UCSD-AML1 (cell line): Measurements from ENCODE around the gene GDF2.

Experiments used
- DNase-seq: peaks from one replicate; lab custom pipeline; 2025; ENCODE audit not compliant: unreplicated experiment; lab: John Stamatoyannopoulos, UW

Gene GDF2

GRCh38 chr10:47322300-47323061 lies at the start of gene GDF2:
Gene GDF2, plus strand, starts transcription at chr10:47322454. Its CDS starts 215 bp downstream, at chr10:47322669.
- DNase-seq: no peak

DNA sequence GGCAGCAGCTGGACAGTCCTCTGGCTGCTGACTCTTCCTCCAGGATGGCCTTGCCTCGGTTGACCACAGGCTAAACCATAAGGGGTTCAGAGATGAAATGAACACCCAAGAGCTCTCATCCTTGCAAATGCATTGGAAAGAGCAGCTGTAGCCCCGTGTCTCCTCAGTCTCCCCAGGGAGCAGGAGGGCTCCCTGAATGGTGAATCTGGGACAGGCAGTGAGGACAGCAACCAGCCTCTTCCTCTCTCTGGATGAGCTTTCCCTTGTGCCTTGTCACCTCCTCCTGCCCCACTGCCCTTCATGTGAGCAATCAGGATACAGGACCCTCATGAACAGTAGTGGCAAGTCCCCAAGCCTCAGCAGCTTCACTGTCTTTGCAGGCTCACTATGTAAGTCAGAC lies 46.2 kb upstream of the GDF2 start:
- no peak for DNase-seq

- DNase-seq: no peak
These were observed 45.5 kb upstream of the GDF2 start for GRCh38 chr10:47276576-47277351.

- no peak for DNase-seq
These were observed 44.7 kb upstream of the GDF2 start for GRCh38 chr10:47277352-47278151.

DNA sequence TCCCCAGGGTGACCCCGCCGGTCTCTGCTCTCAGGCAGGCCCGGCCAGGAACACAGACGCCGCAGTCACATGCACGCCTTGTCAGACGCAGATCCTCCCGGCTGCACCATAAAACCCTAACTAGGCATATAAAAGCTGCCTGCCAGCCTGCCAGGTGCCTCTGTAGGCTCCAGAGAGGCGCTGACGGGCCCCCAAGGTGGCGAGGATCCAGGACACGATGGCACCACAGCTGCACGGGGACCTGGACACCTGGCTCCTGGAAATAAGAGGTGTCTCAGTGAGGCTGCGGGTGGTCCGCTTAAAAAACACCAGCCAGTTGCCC lies 44.1 kb upstream of the GDF2 start:
- DNase-seq: no peak

DNA sequence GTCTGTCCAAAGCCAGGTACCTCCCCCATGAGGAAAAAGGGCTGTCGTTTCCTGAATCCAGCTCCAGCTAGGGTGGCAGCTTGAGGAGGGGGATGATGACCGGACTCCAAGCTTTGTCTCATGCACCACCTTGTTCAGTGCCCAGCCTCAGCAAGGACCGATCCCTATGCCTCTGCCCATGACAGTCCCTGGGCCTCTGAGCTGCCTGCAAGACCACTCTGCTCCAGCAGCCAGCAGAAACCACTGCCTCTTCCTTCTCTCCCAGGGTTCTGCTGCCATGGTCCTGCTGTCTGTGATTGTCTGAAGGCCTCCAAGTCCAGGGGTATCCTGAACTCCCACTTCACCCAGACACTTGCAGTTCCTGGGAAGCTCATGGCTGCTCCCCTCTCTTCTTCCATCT lies 43.5 kb upstream of the GDF2 start:
- DNase-seq: no peak

DNA sequence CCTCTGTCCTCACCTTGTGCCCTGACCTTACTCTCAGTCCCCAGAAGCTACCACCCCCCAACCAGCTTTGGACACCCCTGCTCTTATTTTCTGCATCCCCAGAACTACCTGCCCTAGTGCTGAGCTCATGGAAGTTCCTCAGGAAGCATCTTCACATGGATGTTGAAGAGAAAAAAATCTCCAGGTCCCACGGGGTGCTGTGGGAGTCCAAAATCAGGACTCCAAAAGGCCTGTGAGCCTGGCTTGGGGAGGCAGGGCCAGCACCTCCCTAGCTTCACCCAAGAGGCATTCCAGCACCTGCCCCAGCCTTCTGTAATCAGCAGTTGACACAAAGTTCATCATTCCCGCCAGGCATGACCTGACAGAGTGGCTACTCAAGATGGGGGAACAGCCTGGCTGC lies 43.0 kb upstream of the GDF2 start:
- DNase-seq: no peak

- DNase-seq: no peak
These were observed 40.1 kb upstream of the GDF2 start for GRCh38 chr10:47282005-47282656.

DNA sequence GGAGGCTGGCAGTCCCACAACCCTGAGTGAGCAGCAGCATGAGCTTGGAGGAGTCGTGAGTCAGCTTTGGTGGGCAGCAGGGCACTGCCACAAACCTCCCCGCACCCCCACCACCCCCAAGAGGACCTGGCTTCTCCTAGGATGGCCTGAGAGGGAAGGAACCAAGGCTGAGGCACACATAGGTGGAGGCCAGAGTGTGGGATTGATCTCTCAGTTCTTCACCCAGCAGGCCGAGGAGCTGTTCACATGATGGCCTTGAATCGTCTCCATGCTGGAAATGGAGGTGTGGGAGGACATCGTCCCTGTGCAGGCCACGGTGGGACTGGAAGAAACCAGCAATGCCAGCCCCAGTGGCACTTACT lies 39.6 kb upstream of the GDF2 start:
- no peak for DNase-seq

DNA sequence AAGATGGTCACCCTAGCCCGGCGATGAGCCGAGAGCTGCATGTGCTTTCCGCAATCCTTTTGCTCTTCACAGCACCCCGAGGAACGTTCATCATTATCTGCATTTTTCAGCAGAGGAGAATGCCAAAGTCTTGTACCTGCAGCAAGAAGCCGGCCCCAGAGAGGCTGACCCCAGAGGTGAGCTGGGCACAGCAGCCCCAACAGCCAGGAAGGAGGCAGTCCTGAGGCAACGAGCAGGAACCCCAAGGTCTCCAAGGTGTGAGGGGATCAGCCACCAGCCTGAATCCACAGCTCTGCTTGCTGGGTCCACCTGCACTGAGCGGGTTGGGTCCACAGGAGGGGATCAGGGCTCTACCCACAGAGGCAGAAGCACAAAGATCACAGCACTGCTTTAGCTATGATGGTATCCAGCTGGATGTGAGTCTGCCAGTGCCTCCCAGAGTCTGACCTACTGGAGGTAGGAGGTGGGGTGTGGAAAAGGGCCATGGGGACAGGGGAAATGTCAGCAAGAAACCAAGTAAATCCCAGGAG lies 39.1 kb upstream of the GDF2 start:
- DNase-seq: no peak

DNA sequence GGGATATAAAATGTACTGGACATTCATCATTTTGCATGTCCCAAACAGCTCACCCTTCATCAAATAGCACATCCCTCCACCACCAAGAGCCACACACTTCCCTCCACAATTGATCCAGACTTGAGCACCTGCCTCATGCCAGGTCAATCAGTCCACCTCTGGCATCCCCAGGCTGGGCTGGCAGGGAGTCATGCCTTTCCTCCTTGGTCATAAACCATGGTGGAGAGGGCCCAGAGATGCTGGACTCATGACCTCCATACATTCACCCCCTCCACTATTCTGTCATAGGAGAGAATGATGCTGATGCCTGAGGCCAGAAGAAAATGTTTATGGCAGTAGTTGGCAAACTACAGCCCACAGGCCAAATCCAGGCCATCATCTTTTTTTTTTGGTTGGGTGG lies 38.4 kb upstream of the GDF2 start:
- no peak for DNase-seq

- no peak for DNase-seq
These were observed 36.7 kb upstream of the GDF2 start for GRCh38 chr10:47285381-47286115.

DNA sequence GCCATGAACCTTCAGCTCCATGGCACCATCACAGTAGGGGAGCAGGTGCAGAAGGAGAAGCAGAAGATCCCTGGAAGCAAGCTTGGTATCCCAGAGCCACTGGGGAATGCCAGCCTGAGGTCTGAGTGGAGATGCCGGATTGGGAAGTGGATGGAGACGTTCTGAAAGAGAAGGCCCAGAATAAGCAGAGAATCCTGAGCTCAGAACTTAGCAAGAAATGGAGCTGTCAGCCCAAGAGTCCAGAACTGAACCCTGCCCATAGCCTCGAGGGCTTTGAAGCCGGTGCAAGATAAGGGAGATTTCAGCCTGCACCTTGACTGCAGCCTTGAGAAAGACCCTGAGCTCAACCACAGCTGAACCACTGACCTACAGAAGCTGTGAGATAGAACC lies 36.1 kb upstream of the GDF2 start:
- no peak for DNase-seq

GRCh38 chr10:47286591-47287315 lies 35.5 kb upstream of the GDF2 start:
- no peak for DNase-seq

DNA sequence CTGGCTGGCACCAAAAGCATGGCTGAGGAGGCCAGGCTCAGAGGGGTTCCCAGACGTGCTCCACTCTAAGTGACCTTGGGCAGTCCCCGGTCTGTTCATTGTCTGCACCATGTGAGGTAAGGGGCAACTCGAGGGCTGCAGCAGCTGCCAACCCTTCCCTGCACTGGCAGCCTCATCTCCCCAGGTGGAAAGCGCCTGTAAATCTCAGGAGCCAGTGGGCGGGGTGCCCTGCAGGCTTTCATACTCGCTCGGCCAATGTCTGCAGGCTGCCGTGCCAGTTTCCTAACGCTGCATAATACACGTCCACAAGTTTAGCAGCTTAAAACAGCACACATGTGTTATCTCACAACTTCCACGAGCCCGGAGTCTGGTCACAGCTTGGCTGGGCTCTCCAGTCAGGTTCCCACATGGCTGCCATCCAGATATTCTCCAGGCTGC lies 34.9 kb upstream of the GDF2 start:
- no peak for DNase-seq

DNA sequence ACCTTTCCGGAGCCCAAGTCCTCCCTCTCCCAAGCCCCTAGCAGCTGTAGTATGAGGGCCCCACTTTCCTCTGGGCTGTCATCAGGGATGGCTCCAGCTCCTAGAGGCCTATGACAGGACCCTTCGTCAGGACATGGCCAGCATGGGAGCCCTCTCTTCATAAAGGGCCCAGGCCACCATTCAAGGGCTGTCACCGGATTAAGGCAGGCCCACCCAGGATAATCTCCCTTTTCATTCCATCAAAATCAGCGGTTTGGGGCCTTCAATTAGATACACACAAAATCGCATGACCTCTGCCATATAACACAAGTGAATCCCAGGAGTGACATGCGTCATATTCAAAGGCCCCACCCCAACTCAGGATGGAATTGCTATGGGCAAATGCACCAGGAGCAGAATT lies 34.4 kb upstream of the GDF2 start:
- DNase-seq: no peak

GRCh38 chr10:47288236-47288635 lies 34.0 kb upstream of the GDF2 start:
- DNase-seq: no peak

DNA sequence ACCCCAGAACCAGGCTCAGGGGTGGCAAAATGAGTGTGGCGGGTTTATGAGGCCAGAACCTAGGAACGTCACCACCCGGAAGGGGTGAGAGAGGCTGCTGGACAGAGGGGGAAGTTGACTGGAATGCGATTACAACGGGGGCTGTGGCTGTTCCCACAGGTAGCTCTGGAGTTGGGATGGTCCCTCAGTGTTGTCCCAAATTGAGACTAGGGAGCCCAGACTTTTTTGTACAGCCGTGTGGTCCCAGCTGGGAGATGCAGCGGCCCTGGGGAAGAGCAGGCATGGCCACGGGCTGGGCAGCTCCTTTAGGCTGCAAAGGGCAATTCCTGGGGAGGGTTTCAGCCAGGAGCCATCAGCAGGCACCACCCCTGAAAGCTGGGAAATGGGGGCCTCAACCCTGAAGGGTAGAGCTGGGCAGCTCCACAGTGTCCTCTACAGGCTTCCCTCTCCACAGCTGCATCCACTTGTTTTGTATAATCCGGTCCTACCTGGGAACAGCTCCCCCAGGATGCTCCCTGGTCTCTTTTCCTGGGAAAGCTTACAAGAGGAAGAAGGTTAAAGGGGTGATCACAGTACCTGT lies 33.2 kb upstream of the GDF2 start:
- no peak for DNase-seq

GRCh38 chr10:47289921-47290320 lies 32.3 kb upstream of the GDF2 start:
- no peak for DNase-seq
